ENCODE results near the gene PARD3B. TPM values are rescaled to one million over a fixed set of nuclear protein-coding genes. Genes with fewer than 3 reads are reported as not detected.

PARD3B gene
- total and polyA plus RNA-seq, 2 of the 13 experiments (the other 11 are each of a cell fraction or from before 2014, with no cell fraction given) = 0.71 to 2.3 TPM

DNA sequence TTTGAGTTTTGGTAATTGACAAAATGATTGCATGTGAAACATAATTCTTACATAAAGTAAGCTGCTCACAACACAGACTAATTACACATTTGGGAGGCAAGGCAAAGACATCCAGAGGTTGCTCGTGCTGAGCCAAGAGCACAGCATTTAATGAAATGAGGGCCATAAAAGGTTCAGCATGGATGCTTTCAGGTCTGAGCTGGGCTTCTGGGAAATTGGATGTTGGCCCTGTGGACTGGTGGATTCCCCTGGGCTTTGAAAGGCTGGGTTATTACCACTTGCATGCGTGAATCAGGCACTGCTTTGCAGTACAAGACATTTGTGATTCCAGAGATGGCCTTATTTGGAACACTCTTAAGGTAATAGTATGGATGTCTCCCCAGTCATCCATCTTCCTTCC is 603.5 kb downstream of the PARD3B start:
- ChIA-PET CTCF (ENCODE audit: low intra/inter-chr PET ratio, low total read pairs) (no interaction called here), POLR2A (no interaction called here)
- FAIRE-seq (no peak), ATAC-seq (no peak), DNase-seq (ENCODE audit: low spot score) (no peak)
- H3K27me3 ChIP-seq (ENCODE audit: control insufficient read depth in 1 of 2, insufficient read depth in 2 of 2, low read length in 2 of 2) = no peaks in the 10 kb centered on the region
- no peaks in the 10 kb centered on the region for H3K36me3 ChIP-seq (replicated peaks in 1 of 2; ENCODE audit: control insufficient read depth in 1 of 2, insufficient read depth in 2 of 2, low read length in 2 of 2)
- BruUV-seq (replicated peaks) = no TSS peak
- H3K9me3 ChIP-seq (ENCODE audit: low read length) = peaks cover 9% of the 10 kb centered on the region
- H3K4me3 ChIP-seq (replicated peaks in 1 of 3; ENCODE audit: insufficient read depth in 1 of 3, low read depth in 2 of 3, low read length in 3 of 3) = no peak overlapping the region
- no peak overlapping the region for H3K4me2 ChIP-seq (ENCODE audit: low read depth, low read length)
- H3K9ac ChIP-seq (ENCODE audit: insufficient read depth, low read depth, low read length) = no peak overlapping the region
- TF ChIP-seq ZNF605 (CRISPR knock-in tag; IDR thresholded peaks at IDR 0.05) = no peak
- TF ChIP-seq ZBTB21 (CRISPR knock-in tag; IDR thresholded peaks at IDR 0.05) = no peak
- TF ChIP-seq, protein P1, sequence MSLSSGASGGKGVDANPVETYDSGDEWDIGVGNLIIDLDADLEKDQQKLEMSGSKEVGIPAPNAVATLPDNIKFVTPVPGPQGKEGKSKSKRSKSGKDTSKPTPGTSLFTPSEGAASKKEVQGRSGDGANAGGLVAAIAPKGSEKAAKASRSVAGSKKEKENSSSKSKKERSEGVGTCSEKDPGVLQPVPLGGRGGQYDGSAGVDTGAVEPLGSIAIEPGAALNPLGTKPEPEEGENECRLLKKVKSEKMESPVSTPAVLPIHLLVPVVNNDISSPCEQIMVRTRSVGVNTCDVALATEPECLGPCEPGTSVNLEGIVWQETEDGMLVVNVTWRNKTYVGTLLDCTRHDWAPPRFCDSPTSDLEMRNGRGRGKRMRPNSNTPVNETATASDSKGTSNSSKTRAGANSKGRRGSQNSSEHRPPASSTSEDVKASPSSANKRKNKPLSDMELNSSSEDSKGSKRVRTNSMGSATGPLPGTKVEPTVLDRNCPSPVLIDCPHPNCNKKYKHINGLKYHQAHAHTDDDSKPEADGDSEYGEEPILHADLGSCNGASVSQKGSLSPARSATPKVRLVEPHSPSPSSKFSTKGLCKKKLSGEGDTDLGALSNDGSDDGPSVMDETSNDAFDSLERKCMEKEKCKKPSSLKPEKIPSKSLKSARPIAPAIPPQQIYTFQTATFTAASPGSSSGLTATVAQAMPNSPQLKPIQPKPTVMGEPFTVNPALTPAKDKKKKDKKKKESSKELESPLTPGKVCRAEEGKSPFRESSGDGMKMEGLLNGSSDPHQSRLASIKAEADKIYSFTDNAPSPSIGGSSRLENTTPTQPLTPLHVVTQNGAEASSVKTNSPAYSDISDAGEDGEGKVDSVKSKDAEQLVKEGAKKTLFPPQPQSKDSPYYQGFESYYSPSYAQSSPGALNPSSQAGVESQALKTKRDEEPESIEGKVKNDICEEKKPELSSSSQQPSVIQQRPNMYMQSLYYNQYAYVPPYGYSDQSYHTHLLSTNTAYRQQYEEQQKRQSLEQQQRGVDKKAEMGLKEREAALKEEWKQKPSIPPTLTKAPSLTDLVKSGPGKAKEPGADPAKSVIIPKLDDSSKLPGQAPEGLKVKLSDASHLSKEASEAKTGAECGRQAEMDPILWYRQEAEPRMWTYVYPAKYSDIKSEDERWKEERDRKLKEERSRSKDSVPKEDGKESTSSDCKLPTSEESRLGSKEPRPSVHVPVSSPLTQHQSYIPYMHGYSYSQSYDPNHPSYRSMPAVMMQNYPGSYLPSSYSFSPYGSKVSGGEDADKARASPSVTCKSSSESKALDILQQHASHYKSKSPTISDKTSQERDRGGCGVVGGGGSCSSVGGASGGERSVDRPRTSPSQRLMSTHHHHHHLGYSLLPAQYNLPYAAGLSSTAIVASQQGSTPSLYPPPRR (CRISPR knock-in tag; IDR thresholded peaks at IDR 0.05; ENCODE audit: borderline replicate concordance) = no peak
- TF ChIP-seq, protein P2, sequence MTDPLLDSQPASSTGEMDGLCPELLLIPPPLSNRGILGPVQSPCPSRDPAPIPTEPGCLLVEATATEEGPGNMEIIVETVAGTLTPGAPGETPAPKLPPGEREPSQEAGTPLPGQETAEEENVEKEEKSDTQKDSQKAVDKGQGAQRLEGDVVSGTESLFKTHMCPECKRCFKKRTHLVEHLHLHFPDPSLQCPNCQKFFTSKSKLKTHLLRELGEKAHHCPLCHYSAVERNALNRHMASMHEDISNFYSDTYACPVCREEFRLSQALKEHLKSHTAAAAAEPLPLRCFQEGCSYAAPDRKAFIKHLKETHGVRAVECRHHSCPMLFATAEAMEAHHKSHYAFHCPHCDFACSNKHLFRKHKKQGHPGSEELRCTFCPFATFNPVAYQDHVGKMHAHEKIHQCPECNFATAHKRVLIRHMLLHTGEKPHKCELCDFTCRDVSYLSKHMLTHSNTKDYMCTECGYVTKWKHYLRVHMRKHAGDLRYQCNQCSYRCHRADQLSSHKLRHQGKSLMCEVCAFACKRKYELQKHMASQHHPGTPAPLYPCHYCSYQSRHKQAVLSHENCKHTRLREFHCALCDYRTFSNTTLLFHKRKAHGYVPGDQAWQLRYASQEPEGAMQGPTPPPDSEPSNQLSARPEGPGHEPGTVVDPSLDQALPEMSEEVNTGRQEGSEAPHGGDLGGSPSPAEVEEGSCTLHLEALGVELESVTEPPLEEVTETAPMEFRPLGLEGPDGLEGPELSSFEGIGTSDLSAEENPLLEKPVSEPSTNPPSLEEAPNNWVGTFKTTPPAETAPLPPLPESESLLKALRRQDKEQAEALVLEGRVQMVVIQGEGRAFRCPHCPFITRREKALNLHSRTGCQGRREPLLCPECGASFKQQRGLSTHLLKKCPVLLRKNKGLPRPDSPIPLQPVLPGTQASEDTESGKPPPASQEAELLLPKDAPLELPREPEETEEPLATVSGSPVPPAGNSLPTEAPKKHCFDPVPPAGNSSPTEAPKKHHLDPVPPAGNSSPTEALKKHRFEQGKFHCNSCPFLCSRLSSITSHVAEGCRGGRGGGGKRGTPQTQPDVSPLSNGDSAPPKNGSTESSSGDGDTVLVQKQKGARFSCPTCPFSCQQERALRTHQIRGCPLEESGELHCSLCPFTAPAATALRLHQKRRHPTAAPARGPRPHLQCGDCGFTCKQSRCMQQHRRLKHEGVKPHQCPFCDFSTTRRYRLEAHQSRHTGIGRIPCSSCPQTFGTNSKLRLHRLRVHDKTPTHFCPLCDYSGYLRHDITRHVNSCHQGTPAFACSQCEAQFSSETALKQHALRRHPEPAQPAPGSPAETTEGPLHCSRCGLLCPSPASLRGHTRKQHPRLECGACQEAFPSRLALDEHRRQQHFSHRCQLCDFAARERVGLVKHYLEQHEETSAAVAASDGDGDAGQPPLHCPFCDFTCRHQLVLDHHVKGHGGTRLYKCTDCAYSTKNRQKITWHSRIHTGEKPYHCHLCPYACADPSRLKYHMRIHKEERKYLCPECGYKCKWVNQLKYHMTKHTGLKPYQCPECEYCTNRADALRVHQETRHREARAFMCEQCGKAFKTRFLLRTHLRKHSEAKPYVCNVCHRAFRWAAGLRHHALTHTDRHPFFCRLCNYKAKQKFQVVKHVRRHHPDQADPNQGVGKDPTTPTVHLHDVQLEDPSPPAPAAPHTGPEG (CRISPR knock-in tag; IDR thresholded peaks at IDR 0.05) = no peak
- TF ChIP-seq PLRG1 (conservative IDR thresholded peaks at IDR 0.05) = no peak
- no peak for TF ChIP-seq TEAD3 (CRISPR knock-in tag; optimal IDR thresholded peaks at IDR 0.05; ENCODE audit: borderline replicate concordance)
- TF ChIP-seq PRPF4 (IDR thresholded peaks at IDR 0.05; ENCODE audit: low read depth, low read length, poor library complexity, severe bottlenecking) = no peak
- no peak for TF ChIP-seq CHCHD3 (CRISPR knock-in tag; IDR thresholded peaks at IDR 0.05)
- TF ChIP-seq PHF21A (CRISPR knock-in tag; IDR thresholded peaks at IDR 0.05) = no peak
- TF ChIP-seq ZNF7 (CRISPR knock-in tag; IDR thresholded peaks at IDR 0.05) = no peak
- no peak for TF ChIP-seq MIXL1 (CRISPR knock-in tag; IDR thresholded peaks at IDR 0.05)
- no peaks in the 10 kb centered on the region for H3K79me2 ChIP-seq (ENCODE audit: insufficient read depth, low read length)
- H3K4me1 ChIP-seq (ENCODE audit: insufficient read depth, low read length) = no peaks in the 10 kb centered on the region
- H2AFZ ChIP-seq (ENCODE audit: low read length) = no peak overlapping the region
- intact Hi-C loops (cut with micrococcal nuclease; ENCODE audit: unreplicated experiment) (no loop called here), in situ Hi-C loops (cut with HindIII; ENCODE audit: extremely low pct_ligation_motif_present, low pct_unique_long_range_greater_than_20kb) (no loop called here)
- no peak overlapping the region for H3K27ac ChIP-seq (ENCODE audit: extremely low read length, insufficient read depth, low read length)
- no peaks in the 10 kb centered on the region for H4K20me1 ChIP-seq (ENCODE audit: insufficient read depth, low read length)
- 14% methylated on average over 2 of the region's 2 CpGs for WGBS (ENCODE audit: low lambda C conversion rate)

Measured in HepG2 (cell line).